ENCODE results near the gene RASGEF1B.

DNA sequence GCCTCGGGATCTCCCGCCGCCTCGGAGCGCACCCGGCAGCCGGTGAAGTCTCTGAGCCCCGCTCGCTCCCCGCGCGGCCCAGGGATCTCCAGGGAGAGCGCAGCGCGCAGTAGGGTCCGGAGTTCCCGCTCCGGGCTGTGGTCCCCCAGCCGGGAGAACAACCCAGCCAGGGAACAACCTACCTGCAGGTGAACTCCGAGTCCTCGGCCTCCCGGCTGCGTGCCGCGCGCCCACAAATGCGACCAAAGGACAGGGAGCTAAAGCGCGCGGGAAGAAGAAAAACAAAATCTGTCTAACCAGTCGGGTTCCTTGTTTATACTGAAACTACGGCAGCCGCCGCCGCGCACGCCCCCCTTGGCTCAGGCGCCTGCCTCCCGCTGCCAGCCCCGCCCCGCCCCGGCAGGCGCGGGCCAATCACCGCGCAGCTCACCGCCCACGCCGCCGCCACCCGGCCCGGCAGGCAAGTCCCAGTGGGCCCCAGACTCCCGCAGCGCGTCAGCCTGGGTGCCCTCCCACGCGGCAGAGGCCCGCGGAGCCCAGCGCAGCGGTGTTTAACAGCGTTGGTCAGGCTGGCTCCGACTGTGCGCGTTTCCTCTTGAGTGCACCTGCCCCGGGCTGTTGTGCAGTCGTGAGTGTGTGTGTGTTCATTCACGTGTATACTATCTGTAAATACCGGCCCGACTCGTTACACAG, at the start of gene RASGEF1B:
- peak in 1 of 2 donors; percentile 1 for TF ChIP-seq CTCF (conservative IDR thresholded peaks at IDR 0.05 in 1 of 2, IDR thresholded peaks at IDR 0.05 in 1 of 2; ENCODE audit: extremely low read depth in 1 of 2, insufficient read depth in 1 of 2, low read depth in 1 of 2, low read length in 2 of 2)
- TF ChIP-seq EZH2 (IDR thresholded peaks at IDR 0.05; ENCODE audit: borderline replicate concordance, low read length): no peak

Measured in mammary epithelial cell (primary cell).